ENCODE data around the gene KCNJ4.

KCNJ4 gene

GRCh38 chr22:38455076-38455529, at the start of gene KCNJ4:
TSS of gene KCNJ4 (minus strand) at chr22:38455199. CDS start at chr22:38428132, 27,067 bp downstream.
- no peak for DNase-seq (ENCODE audit: low read depth in 3 of 3, low spot score in 1 of 3)

GRCh38 chr22:38503021-38503420, 48.0 kb upstream of the KCNJ4 start:
- DNase-seq (ENCODE audit: low read depth in 3 of 3, low spot score in 1 of 3) = no peak

DNA sequence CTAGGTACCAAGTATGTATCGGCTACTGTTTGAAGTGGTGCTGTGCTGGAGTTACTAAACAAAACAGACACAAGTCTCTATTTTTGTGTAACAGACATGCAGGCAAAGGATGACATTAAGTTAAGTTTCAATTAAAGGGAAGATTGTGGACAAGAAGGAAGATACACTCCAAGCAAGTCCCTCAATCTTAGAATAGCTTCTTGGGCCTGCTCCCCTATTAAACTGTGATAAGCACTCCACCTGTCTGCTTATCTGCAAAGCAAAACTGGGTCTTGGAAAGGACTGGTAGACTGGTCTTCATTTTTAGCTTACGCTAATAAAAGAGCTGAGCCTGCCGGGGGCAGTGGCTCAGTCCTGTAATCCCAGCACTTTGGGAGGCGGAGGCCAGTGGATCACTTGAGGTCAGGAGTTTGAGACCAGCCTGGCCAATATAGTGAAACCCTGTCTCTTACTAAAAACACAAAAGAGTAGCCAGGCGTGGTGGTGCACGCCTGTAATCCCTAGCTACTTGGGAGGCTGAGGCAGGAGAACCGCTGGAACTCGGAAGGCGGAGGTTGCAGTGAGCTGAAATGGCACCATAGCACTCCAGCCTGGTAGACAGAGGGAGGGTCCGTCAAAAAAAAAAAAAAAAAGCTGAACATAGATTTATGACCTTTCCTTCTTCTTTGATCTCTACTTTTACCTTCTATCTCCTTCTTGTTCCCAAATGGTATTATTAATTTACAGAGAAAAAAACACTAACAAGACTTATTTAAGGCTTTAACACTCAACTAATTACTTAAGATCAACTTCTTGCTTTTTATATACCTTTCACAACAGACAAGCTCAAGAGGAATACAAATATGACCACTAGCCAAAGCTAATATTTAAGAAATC, 47.0 kb upstream of the KCNJ4 start:
- no peak for DNase-seq (ENCODE audit: low read depth in 3 of 3, low spot score in 1 of 3)

GRCh38 chr22:38497869-38498268, 42.9 kb upstream of the KCNJ4 start:
- DNase-seq (ENCODE audit: low read depth in 3 of 3, low spot score in 1 of 3) = no peak

GRCh38 chr22:38494939-38495338, 39.9 kb upstream of the KCNJ4 start:
- DNase-seq (ENCODE audit: low read depth in 3 of 3, low spot score in 1 of 3) = no peak

DNA sequence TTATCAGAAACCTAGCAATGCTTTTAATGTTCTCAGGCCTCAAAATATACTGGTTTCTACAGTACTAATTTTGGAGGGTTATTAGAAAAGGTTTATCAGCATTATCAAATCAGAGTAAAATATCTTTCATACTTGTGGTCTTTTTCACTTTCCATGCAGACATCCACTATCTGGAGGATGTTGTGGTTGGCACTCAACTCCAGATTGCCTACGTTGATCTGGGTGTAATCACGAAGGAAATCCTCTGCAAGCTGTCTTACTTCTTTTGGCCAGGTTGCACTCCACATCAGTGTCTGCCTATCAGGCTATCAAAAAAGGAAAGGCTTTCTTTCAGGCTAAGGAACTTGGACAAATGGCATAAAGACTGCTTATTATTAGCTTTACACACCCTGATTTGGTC, 39.5 kb upstream of the KCNJ4 start:
- DNase-seq (ENCODE audit: low read depth in 3 of 3, low spot score in 1 of 3) = no peak

GRCh38 chr22:38491707-38492348, 36.8 kb upstream of the KCNJ4 start:
- no peak for DNase-seq (ENCODE audit: low read depth in 3 of 3, low spot score in 1 of 3)

GRCh38 chr22:38490915-38491314, 35.9 kb upstream of the KCNJ4 start:
- DNase-seq (ENCODE audit: low read depth in 3 of 3, low spot score in 1 of 3) = no peak

DNA sequence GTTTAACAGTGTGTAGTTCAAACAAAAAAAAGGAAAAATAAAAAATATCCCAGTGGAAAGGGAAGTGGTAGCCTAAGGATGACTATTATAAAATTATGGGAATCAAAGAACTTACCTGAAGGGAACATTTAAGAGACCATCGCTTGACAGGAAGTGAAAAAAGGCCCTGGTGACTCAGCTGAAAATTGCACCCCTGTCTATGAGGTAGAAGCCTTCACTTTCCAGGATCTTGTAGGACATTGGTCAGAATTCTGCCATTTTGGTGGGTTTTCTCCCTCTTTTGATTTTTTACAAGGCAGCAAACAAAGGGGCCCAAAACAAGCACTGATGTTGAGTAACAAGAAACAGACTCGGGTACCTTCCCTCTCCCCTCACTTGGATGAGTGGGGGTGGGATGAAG, 35.5 kb upstream of the KCNJ4 start:
- DNase-seq (ENCODE audit: low read depth in 3 of 3, low spot score in 1 of 3) = no peak

DNA sequence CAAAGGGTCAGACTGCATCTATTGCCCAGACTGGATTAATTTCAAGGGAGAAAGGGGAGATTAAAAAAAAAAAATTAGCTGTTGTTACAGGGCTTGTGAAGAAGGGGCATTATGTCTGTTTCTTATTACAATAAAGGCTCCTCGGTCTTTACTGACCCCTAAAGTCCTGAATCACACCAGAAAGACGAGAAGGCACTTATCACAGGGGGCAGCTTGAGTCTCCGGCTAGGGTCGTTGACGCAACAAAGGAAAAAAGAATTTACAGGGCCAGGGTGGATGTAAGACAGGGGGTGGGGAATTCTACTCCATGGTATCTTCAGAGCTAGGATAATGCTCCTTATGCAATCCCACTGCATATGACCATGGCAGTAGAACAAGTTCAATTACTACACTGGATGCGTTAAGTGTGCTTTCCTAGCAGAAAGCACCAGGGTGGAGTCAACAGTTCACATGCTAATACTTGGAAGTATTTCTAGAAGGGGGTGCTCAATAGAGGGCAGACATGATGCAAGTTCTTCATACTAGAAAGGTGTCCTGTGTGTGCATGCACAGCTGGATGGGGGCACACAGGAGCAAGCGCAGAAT, 34.7 kb upstream of the KCNJ4 start:
- DNase-seq (ENCODE audit: low read depth in 3 of 3, low spot score in 1 of 3) = no peak

DNA sequence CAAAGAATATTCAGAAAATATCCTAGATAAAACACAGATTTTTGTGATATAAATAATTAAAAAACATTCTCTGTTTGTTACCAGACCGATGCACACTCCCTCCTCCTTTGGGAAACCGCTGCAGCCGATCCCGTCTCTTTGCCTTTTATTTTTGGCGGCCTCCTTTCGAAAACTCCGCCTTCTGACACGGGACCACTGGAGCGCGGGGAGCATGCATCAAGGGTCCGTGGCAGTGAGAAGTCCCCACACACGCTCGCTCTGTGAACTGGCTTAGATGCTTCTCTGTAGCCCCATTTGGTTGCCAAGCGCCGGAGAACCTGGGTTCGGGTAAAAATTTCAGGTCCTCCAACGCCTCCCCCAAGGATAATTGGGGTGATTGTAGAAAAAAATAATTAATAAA, 34.1 kb upstream of the KCNJ4 start:
- DNase-seq (ENCODE audit: low read depth in 3 of 3, low spot score in 1 of 3) = no peak

GRCh38 chr22:38487946-38488345, 32.9 kb upstream of the KCNJ4 start:
- no peak for DNase-seq (ENCODE audit: low read depth in 3 of 3, low spot score in 1 of 3)

- no peak for DNase-seq (ENCODE audit: low read depth in 3 of 3, low spot score in 1 of 3)
Observed at GRCh38 chr22:38485783-38486182, 30.8 kb upstream of the KCNJ4 start.

DNA sequence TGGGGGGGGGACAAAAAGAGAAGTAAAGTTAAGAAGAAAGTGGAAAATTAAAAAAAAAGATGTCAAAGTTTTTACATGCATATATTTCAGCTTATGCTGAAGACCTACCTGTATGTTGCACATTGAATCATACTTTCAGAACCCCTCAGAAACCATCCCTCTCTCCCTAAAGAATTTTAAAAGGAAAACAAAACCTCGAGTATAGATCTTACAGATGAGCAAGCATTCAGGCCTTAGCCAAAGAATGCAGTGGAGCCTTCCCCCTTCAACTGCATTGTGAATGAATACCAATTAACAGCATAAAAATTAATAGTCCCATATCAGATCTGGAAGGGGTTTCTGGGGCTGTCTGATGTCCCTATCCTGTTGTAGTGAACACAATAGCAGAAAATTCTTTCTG, 29.2 kb upstream of the KCNJ4 start:
- DNase-seq (ENCODE audit: low read depth in 3 of 3, low spot score in 1 of 3) = no peak

DNA sequence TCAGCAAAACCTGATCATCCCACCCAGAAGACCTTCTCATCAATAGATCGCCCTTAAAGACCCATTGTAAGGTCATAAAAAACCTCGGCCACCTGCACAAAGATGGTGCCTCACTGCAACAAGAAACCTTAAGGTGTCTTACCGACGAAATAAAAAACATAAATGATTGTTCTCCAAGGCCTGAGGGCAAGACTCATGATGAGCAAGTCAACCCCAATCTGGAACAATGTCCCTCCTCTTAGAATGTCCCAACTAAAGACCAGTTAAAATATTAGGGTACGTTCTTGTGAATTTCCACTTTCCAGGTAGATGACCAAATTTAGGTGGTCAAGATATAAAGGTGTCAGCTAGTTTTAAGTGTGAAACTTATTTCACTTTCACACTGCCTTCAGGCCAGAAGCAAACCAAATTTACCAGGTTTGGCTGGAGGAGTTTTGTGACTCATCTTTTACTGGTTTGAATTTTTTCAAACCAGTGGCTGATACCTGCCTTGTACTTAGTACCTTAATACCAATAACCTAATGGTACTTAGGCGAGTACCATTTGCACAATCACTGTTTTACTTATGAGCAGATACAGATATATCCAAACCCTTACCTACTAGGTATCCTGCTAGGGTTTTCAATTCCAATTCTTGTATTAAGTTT, 27.8 kb upstream of the KCNJ4 start:
- no peak for DNase-seq (ENCODE audit: low read depth in 3 of 3, low spot score in 1 of 3)

DNA sequence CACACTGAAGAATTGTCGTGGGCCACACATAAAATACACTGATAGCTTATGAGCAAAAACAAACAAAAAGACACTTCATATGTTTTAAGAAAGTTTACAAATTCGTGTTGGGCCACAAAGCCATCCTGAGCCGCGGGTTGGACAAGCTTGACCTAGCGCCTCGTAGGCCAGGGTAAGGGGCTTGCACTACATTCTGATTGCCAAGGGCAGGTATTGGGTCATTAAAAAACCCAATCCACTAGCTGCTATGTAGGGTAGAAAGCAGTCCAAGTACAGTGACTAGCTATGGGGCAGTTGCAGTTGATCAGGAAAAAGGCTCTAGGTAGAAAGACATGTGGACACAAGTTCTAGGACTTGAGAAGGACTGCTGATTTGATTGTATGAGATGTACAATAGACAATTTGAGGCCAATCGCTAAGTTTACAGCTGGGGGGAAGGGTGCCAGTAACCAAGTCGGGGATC, 26.9 kb upstream of the KCNJ4 start:
- no peak for DNase-seq (ENCODE audit: low read depth in 3 of 3, low spot score in 1 of 3)

- DNase-seq (ENCODE audit: low read depth in 3 of 3, low spot score in 1 of 3) = no peak
Observed at GRCh38 chr22:38481162-38481870, 26.3 kb upstream of the KCNJ4 start.

GRCh38 chr22:38479096-38479837, 24.3 kb upstream of the KCNJ4 start:
- DNase-seq (ENCODE audit: low read depth in 3 of 3, low spot score in 1 of 3) = no peak

DNA sequence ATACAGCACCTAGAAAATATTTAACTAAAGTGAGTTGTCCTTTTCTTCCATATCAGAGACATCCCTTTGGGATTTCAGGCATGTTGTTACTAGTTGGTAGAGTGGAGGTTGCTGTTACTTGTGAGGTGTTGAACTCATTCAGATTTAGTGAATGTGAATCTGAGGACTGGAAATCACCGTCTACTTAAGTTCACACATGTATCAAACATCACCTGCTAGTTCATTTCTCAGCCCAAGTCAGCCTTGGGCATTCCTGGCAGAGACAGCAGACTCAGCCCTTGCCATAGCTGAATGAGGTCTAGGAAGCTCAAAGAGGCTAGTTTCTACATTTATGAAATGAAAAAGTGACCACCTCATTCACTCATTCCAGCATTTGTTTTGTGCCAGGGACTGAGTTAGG, 22.6 kb upstream of the KCNJ4 start:
- no peak for DNase-seq (ENCODE audit: low read depth in 3 of 3, low spot score in 1 of 3)

- DNase-seq (ENCODE audit: low read depth in 3 of 3, low spot score in 1 of 3) = no peak
Observed at GRCh38 chr22:38474003-38474607, 19.1 kb upstream of the KCNJ4 start.

All from stimulated activated CD4-positive, alpha-beta T cell treated with anti-CD3 and anti-CD28 coated beads, TNF-alpha, amount 100 ng/mL, for 1 hour (primary cell).